Endothelial cell of umbilical vein (primary cell): ENCODE data around the gene B3GALT4.

ENCODE experiments used
- CTCF ChIP-seq, 2 donors: IDR thresholded peaks; 1 replicate in 1 of 2; 2 replicates in 1 of 2; pipeline ENCODE4 v1.5.1; 2011; ENCODE audit warnings: low read length in 2 of 2, mild to moderate bottlenecking in 2 of 2, moderate library complexity in 2 of 2, control low read depth in 1 of 2, inconsistent platforms in 1 of 2, low read depth in 1 of 2; ENCODE audit not compliant: insufficient read depth in 1 of 2; ENCODE audit errors: extremely low read depth in 1 of 2
- JUN ChIP-seq: IDR thresholded peaks from 2 replicates; pipeline ENCODE4 v1.6.1; 2011; ENCODE audit warnings: borderline replicate concordance, low read depth; ENCODE audit not compliant: insufficient read length, insufficient read depth

- TF ChIP-seq CTCF (IDR thresholded peaks at IDR 0.05; ENCODE audit: extremely low read depth in 1 of 2, insufficient read depth in 1 of 2, low read depth in 1 of 2, low read length in 2 of 2) (peak; percentile 35 to 66), JUN (no peak)
Observed at GRCh38 chr6:33276864-33277662, at the start of gene B3GALT4.
